Fibroblast of mammary gland (primary cell): ENCODE data around the gene TRIM52.

Experiments
- DNase-seq: peaks from one replicate; pipeline ENCODE4 v3.0.0-alpha.2; 2010; ENCODE audit warnings: low read depth
- H3K4me3 ChIP-seq: 2 replicates; pipeline ENCODE4 v1.5.1; 2011; ENCODE audit warnings: low read depth, mild to moderate bottlenecking, low read length, moderate library complexity; ENCODE audit not compliant: control insufficient read depth
- TF ChIP-seq, protein P1 (sequence below): conservative IDR thresholded peaks from 2 replicates; pipeline ENCODE4 v1.5.1; 2011; ENCODE audit warnings: low read depth, low read length, inconsistent platforms; ENCODE audit not compliant: control insufficient read depth, insufficient read depth

The TRIM52 gene

DNA sequence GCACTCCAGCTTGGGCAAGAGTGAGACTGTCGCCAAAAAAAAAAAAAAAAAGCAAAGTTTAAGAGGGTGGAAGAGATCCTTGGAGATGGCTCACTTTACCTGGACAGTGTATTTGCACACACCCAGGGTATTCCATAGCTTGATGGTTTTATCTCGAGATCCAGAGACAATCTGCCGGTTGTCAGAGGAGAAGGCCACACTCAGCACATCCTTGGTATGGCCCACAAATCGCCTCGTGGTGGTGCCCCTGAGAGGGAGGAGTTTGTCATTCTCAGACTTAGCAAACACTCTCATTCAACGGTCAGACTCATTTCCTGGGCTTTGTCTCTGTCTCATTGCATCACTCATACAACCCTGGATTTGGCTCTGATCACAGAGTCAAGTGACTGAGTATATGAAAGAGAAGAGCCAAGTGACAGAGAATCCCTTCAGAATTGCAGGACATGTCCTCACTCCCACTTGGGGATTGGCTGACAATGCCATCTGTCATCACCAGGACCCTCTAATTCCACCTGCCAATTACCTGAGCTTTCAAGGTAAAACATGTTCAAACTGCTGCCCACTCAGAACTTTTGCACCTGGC lies 19.5 kb downstream of the TRIM52 start:
- TF ChIP-seq, protein P1, sequence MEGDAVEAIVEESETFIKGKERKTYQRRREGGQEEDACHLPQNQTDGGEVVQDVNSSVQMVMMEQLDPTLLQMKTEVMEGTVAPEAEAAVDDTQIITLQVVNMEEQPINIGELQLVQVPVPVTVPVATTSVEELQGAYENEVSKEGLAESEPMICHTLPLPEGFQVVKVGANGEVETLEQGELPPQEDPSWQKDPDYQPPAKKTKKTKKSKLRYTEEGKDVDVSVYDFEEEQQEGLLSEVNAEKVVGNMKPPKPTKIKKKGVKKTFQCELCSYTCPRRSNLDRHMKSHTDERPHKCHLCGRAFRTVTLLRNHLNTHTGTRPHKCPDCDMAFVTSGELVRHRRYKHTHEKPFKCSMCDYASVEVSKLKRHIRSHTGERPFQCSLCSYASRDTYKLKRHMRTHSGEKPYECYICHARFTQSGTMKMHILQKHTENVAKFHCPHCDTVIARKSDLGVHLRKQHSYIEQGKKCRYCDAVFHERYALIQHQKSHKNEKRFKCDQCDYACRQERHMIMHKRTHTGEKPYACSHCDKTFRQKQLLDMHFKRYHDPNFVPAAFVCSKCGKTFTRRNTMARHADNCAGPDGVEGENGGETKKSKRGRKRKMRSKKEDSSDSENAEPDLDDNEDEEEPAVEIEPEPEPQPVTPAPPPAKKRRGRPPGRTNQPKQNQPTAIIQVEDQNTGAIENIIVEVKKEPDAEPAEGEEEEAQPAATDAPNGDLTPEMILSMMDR, result peak; percentile 7
- H3K4me3 ChIP-seq, result peak overlapping the region; percentile 98
- DNase-seq, result peak; percentile 93

DNA sequence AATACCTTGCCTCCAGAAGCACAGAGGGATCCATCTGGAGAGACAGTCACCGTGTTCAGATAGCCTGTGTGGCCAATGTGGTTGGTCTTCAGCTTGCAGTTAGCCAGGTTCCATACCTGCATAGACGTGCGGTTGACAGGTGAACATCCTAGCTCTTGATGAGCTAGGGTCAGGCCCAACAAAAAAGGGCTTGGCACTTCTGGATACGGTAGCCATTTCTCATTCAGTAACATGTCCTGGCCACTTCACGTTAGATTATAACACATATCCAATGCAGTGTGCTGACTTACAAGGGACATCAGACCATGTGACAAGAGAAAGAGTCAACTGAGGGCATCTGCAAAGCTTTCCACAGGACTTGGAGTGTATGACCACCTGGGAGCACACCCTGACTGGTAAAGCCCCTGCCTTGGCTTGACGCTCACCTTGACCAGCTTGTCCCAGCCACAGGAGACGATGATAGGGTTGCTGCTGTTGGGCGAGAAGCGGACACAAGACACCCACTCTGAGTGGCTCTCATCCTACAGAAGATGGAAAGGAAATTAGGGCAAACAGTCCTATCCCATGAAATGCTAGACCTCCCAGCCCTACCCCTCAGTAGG lies 21.8 kb downstream of the TRIM52 start:
- TF ChIP-seq, protein P1, result no peak
- no peak for DNase-seq
- no peak overlapping the region for H3K4me3 ChIP-seq

DNA sequence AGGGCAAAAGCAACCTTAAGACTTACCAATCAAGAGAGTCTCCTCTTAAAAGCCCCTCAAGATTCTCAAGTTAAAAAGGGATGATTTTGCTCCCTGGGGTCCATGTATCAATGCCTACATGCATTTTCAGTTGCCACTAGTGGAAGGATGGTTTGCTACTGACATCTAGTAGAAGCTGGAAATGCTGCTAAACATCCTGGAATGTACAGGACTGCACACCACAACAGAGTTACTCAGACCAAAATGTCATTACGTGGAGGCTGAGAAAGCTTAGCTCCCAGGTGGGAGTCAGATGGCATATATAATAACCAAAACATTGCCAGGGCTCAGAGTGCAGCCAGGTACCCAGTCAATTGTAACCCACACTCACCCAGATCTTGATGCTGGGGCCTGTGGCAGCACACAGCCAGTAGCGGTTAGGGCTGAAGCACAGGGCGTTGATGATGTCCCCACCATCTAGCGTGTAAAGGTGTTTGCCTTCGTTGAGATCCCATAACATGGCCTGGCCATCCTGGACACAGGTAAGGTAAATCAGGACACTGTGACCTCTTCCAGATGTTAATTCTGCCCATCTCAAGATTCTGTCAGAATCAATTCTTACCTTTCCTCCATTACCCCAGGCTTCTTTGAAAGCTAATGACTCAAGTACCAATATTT lies 23.1 kb downstream of the TRIM52 start:
- TF ChIP-seq, protein P1, result no peak
- DNase-seq, result no peak
- no peak overlapping the region for H3K4me3 ChIP-seq

DNA sequence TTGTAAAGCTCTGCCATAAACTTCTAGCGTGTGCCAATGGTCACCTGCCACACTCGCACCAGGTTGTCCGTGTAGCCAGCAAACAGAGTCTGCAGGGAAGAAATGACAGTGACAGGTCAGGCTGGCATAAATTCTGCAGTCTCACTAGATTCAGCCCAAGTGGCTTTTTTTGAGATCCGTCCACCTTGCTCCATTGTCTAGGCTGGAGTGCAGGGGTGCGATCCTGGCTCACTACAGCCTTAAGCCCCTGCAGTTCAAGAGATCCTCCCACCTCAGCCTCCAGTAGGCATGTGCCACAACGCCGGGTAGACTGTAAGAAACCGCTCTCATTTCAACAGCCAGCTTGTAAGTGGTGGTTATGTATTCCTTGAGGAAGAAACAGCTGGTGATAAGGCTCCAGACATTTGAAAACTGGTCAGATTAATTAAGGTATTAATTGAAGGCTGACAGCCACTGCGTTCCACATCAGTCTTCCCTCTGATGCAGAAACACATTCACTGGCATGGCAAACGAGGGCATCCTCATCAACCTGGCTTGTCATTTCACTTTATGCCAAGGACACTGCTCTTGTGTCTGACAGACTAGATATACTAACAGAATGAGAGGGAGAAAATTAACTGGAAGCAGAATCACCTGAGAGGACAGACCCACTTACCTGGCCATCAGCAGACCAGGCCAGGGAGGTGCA lies 23.8 kb downstream of the TRIM52 start:
- DNase-seq, result no peak
- TF ChIP-seq, protein P1, result no peak
- H3K4me3 ChIP-seq, result no peak overlapping the region

DNA sequence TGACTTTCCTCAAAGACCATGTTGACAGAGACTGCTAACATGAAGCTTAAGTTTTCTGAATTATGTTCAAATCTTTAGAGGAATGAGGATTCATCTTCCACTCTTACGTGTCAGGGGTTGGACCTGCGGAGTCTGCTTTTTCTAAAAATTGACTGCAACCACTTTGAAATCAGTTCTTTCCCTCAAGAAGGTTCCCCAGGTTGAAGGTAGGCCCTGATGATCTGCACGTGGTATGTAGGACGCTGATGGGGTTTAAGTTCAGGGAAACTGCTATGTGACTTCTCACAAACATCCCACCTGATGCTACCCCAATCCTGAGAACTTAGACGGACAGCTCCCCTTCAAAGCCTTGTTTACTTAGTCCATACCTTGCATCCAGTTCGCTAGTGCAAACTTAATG lies 24.5 kb downstream of the TRIM52 start:
- no peak overlapping the region for H3K4me3 ChIP-seq
- TF ChIP-seq, protein P1, result no peak
- DNase-seq, result no peak

DNA sequence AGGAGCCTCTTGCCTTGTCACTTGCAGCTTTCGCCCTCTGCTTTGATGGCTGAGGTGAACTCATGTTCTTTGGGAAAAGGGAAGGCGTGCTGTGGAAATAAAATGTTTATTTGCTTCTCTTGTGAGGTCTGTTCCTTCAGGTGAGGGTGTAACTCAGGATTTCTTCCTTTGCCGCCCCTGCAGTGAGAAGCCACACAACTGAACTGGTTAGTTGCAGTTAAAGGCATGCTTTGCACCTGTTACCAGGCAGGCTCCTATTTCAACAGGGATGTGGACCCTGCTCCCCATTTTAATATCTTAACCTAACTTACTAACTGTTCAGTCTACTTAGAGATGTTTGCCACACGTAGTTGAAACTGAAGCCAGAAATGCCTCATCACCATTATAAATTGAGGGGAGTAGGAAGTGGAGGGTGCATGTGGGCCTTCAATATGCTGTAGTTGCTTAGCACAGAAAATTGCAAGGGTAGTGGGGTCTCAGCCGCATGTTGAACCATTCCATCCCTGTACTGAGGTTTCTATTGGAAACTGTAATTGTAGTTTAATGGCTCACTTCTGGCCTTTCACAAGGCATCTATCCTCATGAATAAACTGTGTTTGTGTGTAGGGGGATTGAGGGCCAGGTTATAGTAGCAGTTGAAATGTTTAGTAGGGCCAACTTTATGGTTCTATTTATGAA lies 25.1 kb downstream of the TRIM52 start:
- no peak overlapping the region for H3K4me3 ChIP-seq
- DNase-seq, result no peak
- TF ChIP-seq, protein P1, result no peak
